ENCODE data around the gene COX5A.

- no peak for TF ChIP-seq CTCF (IDR thresholded peaks at IDR 0.05; ENCODE audit: poor library complexity, severe bottlenecking)
- no peak for TF ChIP-seq EP300 (conservative IDR thresholded peaks at IDR 0.05; ENCODE audit: poor library complexity, severe bottlenecking)
- TF ChIP-seq POLR2AphosphoS5 (IDR thresholded peaks at IDR 0.05): no peak
- TF ChIP-seq SMC3 (conservative IDR thresholded peaks at IDR 0.05; ENCODE audit: poor library complexity): no peak
- TF ChIP-seq TAF1 (IDR thresholded peaks at IDR 0.05; ENCODE audit: low read depth): no peak
- no peak for TF ChIP-seq REST (IDR thresholded peaks at IDR 0.05; ENCODE audit: borderline replicate concordance)
- TF ChIP-seq RAD21 (conservative IDR thresholded peaks at IDR 0.05): no peak
Observed at GRCh38 chr15:74903676-74904075, 34.2 kb downstream of the COX5A start.

Data from neural cell (in vitro differentiated cells).